ENCODE data around the gene PHF19. TPM values are rescaled to one million over a fixed set of nuclear protein-coding genes. Genes with fewer than 3 reads are reported as not detected.

Gene PHF19
- total and polyA plus RNA-seq, 2 of the 8 experiments (the other 6 are each of a cell fraction or from before 2014, with no cell fraction given): 28.2 to 31.8 TPM

DNA sequence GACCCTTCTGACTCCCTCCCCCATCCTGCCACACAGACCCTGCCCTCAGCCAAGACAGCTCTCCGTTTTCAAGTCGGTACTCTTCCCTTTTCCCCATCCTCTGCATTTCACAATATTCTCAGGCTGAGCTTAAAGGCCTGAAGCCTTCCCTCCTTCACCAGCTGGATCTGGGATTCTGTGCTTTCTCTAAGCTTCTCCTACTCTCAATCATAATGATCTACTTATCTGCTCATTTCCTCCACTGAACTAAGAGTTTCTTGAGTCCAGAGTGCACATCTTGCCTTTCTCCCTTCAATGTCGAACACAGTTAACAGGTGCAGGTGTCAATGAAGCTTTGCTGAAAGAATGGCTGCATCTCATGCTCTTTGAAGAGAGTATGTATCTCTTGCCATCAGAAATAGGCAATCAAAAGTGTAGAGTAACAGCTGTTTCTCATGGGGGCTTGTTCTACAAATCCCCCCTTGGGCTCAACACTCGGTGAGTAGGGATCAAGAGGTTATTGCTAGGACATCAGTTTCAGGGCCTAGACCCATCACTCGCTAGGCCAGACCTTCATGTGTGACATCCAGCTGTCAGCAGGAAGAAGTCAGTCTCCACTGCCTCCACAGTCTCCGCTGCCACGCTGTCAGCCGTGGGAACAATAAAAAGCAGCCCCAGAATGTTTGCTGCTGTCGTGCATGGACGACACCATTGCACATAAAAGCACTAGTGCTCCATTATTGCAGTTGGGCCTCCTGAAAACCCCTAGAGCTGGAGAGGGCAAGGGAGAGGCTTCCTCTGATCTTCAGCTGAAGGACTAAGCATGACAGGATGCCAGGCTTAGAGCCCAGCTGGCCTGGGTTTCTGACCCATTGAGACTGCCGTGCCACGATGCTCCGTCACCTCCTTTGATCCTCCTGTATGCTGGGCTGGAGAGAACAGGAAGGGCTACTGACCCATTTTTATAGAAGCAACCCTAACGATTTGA, 25.9 kb upstream of the PHF19 start:
- Histone ChIP-seq H3K9ac (replicated peaks in 1 of 4; ENCODE audit: extremely low read depth in 1 of 4, low read depth in 3 of 4, low read length in 3 of 4) (no peak overlapping the region), H3K23ac (ENCODE audit: insufficient read length) (no peak overlapping the region), H2BK5ac (ENCODE audit: low read depth, low read length) (no peak overlapping the region), H3K23me2 (ENCODE audit: low read depth, low read length) (no peaks in the 10 kb centered on the region; the same call in 1 of the 2 replicates), H3K18ac (ENCODE audit: extremely low read depth, low read length) (no peak overlapping the region), H2AK5ac (ENCODE audit: low read depth, low read length) (no peak overlapping the region), H3K9me3 (ENCODE audit: insufficient read depth in 2 of 2, low read depth in 1 of 2, low read length in 1 of 2) (no peaks in the 10 kb centered on the region), H3K79me1 (ENCODE audit: low read depth, low read length) (no peaks in the 10 kb centered on the region), H3K56ac (replicated peaks; ENCODE audit: insufficient read length, low read depth, low read length) (no peak overlapping the region), H4K20me1 (replicated peaks in 1 of 2; ENCODE audit: control insufficient read depth in 1 of 2, insufficient read depth in 2 of 2, low read length in 2 of 2) (no peaks in the 10 kb centered on the region), H3K4me3 (ENCODE audit: extremely low read depth in 1 of 4, insufficient read depth in 2 of 4, low read depth in 3 of 4, low read length in 4 of 4) (no peak overlapping the region), H3K4ac (replicated peaks; ENCODE audit: insufficient read length, low read depth, low read length) (no peak overlapping the region), H2AFZ (ENCODE audit: low read length) (no peak overlapping the region), H2BK20ac (ENCODE audit: low read length) (no peak overlapping the region), H2BK12ac (ENCODE audit: low read depth, low read length) (no peak overlapping the region), H4K5ac (ENCODE audit: insufficient read length, low read depth, low read length) (no peak overlapping the region), H2BK120ac (replicated peaks; ENCODE audit: low read depth, low read length) (no peak overlapping the region), H4K91ac (replicated peaks; ENCODE audit: insufficient read length, low read length) (no peak overlapping the region), H3K36me3 (ENCODE audit: control insufficient read depth in 2 of 4, insufficient read depth in 4 of 4, low read length in 3 of 4) (no peaks in the 10 kb centered on the region), H3K14ac (ENCODE audit: insufficient read length) (no peak overlapping the region), H3K79me2 (ENCODE audit: control insufficient read depth in 1 of 2, insufficient read depth in 2 of 2, low read length in 2 of 2) (no peaks in the 10 kb centered on the region), H3K4me2 (ENCODE audit: insufficient read depth in 1 of 2, low read depth in 2 of 2, low read length in 2 of 2) (no peak overlapping the region), H3K27me3 (replicated peaks in 1 of 4; ENCODE audit: control insufficient read depth in 3 of 4, extremely low read depth in 1 of 4, insufficient read depth in 3 of 4, low read length in 3 of 4) (no peaks in the 10 kb centered on the region), H2BK15ac (ENCODE audit: low read length) (no peak overlapping the region), H4K8ac (ENCODE audit: extremely low read depth, insufficient read depth, low read length) (no peak overlapping the region), H3K4me1 (replicated peaks in 1 of 4; ENCODE audit: control insufficient read depth in 3 of 4, insufficient read depth in 4 of 4, low read length in 3 of 4) (no peaks in the 10 kb centered on the region; a peak in 1 of 7 replicates), H3K27ac (ENCODE audit: low read depth, low read length) (no peak overlapping the region)
- no peak for DNase-seq (ENCODE audit: low read depth in 1 of 2, low spot score in 2 of 2)
- 90% methylated on average over 14 of the region's 14 CpGs; no CpG with 5 or more reads in 1 of the 2 experiments for WGBS, 2 experiments (ENCODE audit: extremely low coverage in 1 of 2, insufficient coverage in 1 of 2, insufficient read length in 1 of 2, insufficient replicate concordance in 2 of 2, low coverage in 1 of 2, low lambda C conversion rate in 2 of 2, missing lambda C conversion rate in 1 of 2)
- ChIA-PET CTCF (ENCODE audit: partially characterized antibody) (interaction anchor here (0.6 to 10.7 kb wide), 9 partner anchors 8 to 147 kb away, joined by 3 to 71 read pairs (median 4); no protein-coding TSS in a partner anchor), POLR2A (ENCODE audit: partially characterized antibody) (interaction anchor here (1.0 to 2.8 kb wide), 4 partner anchors 9 to 67 kb away, joined by 3 to 7 read pairs (median 4); no protein-coding TSS in a partner anchor)
- TF ChIP-seq, protein P1, sequence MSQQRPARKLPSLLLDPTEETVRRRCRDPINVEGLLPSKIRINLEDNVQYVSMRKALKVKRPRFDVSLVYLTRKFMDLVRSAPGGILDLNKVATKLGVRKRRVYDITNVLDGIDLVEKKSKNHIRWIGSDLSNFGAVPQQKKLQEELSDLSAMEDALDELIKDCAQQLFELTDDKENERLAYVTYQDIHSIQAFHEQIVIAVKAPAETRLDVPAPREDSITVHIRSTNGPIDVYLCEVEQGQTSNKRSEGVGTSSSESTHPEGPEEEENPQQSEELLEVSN (IDR thresholded peaks at IDR 0.05): no peak
- TF ChIP-seq, protein P2, sequence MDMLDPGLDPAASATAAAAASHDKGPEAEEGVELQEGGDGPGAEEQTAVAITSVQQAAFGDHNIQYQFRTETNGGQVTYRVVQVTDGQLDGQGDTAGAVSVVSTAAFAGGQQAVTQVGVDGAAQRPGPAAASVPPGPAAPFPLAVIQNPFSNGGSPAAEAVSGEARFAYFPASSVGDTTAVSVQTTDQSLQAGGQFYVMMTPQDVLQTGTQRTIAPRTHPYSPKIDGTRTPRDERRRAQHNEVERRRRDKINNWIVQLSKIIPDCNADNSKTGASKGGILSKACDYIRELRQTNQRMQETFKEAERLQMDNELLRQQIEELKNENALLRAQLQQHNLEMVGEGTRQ (IDR thresholded peaks at IDR 0.05; ENCODE audit: low read length): no peak
- no peak for TF ChIP-seq SP2 (IDR thresholded peaks at IDR 0.05; ENCODE audit: low read length)
- TF ChIP-seq POLR2AphosphoS5 (IDR thresholded peaks at IDR 0.05; ENCODE audit: low read depth, low read length): no peak
- no peak for TF ChIP-seq BRCA1 (IDR thresholded peaks at IDR 0.05; ENCODE audit: low read depth, low read length)
- no peak for TF ChIP-seq SP1 (IDR thresholded peaks at IDR 0.05; ENCODE audit: low read depth, low read length)
- TF ChIP-seq SRF (IDR thresholded peaks at IDR 0.05; ENCODE audit: low read depth, low read length): no peak
- no peak for TF ChIP-seq RAD21 (IDR thresholded peaks at IDR 0.05 in 1 of 2, conservative IDR thresholded peaks at IDR 0.05 in 1 of 2; ENCODE audit: low read depth in 2 of 2, low read length in 2 of 2)
- FAIRE-seq: no peak
